HG02870 (cell line): Measurements from ENCODE around the gene HDAC10.

Experiments
- ATAC-seq: cut with Tn5 transposase; IDR thresholded peaks from one replicate; pipeline ENCODE4 v1.9.1; 2021; ENCODE audit warnings: mild to moderate bottlenecking, moderate library complexity; ENCODE audit not compliant: unreplicated experiment

Gene HDAC10

GRCh38 chr22:50250555-50251476 lies at the start of gene HDAC10:
HDAC10 (minus strand) TSS chr22:50251265; CDS start chr22:50251032, 233 bp downstream.
- ATAC-seq = peak; percentile 49

DNA sequence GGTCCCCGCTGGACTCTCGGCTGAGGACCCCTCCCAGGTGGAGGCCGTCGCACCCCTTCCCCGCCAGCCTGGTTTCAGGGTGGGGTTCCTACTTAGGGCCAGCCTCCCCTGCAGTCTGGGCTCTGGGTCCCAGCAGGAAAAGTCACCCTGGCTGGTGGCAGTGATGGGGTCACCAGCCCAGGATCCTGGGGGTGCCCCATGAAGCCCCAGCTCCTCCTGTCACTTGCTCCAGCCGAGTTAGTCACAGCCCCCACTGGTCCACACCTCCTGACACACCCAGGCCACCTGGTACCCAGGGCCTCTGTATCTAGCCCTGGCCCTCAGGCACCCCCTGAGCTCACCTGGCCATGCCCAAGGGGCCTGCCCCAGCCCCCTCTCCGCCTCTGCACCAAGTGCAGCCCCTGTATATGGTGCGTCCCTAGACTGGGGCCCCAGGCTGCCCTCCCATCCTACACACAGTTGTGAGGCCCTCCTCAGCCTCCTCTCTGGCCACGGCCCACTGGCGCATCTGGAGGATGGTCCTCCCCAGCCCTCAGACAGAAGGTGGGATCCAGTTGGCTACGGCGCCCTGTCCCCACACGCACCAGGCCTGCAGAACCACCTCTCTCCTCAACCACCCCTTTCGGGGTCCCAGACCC lies 49.7 kb upstream of the HDAC10 start:
- ATAC-seq = no peak

- ATAC-seq = no peak
These were observed 48.9 kb upstream of the HDAC10 start for GRCh38 chr22:50299785-50300619.

- no peak for ATAC-seq
These were observed 48.1 kb upstream of the HDAC10 start for GRCh38 chr22:50298937-50299784.

GRCh38 chr22:50298266-50298637 lies 47.2 kb upstream of the HDAC10 start:
- ATAC-seq = no peak

- no peak for ATAC-seq
These were observed 46.6 kb upstream of the HDAC10 start for GRCh38 chr22:50297510-50298265.

- no peak for ATAC-seq
These were observed 45.8 kb upstream of the HDAC10 start for GRCh38 chr22:50296658-50297490.

DNA sequence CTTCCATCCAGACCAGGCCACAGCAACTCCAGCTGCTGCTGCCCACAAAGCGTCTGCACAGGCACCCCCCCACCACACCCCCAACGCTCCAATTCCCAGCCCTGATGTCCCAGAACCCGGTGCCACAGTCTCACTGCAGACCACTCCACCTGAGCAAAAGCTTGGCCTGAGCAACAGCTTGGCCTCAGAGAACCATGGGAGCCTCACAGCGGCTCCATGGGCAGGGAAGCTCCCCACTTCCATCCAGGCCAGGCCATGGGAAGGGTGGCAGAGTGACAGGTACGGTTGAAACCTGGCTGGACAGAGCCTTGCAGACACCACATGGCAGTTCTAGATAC lies 43.2 kb upstream of the HDAC10 start:
- no peak for ATAC-seq

DNA sequence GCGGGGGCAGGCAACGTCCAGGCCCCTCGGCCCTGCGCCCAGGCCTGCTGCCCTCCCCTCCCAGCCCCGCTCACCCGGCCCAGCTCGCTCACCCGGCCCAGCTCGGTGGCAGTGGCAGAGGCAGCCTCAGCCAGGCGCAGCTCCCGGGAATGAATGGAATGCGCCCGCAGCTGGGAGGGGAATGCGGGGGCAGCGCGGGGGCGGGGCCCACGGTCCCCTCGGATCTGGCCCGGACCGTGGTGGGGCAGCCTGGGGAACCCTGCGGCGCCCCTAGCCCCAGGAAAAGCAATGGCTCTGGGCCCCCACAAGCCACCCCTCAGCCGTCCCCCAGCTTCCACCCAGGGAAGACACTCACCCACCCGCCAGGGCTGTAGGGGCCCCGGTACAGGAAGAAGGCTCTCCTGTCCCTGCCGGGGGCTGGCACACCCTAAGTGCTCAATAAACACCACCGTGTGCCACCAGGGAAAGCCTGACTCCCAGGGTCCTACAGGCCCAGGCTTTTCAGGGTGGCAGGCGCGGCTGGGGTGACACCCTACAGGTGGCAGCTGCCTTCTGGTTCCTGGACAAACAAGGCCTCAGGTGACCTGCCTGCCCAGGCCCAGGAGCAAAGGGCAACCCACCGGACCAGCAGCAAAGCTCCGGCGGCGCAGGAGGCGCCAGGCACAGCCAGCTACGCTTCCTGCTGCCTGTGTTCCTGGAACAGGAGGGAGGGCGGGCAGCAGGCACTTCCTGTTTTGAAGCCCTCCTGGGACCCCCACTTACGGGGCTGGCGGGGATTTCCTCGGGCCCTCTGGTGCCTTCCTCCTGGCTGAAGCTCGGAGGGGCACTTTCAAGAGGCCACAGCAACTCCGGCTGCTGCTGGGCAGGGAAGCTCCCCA lies 42.6 kb upstream of the HDAC10 start:
- no peak for ATAC-seq

DNA sequence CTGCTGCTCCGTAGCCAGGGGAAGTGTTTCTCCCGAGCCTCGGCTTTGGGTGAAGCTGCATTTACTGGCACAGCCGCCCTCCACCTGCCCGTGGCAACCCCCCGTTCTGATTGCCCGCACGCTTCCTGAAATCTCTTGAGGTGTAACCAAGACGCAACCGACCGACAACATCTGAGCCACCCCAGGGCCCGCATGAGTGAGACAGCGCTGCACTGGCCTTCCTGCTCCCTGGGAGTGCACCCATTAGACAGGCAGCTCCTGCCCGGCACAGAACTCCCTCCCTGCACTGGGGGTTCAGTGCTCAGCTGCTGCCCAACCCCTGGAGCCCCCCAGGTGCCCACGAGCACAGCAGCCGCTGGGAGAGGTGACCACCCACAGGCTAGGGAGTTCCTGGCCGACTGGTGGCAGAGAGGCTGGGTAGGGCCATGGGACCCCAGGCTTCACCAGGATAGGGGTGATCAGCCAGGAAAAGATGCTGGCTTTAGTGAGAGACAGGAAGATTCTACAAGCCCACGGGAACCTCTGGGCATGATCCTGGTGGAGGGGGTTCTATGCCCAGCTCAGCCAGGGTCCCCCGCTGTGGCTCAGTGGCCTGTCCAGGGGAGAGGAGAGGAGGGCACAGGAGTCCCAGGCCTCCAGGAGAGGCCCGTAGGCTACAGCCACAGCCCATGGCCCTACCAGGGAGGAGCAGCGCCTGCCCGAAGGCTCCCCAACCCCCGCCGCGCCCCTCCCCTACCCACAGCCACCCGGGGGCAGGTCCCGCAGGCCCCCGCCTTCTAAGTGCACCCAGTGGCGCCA lies 41.8 kb upstream of the HDAC10 start:
- ATAC-seq = no peak

DNA sequence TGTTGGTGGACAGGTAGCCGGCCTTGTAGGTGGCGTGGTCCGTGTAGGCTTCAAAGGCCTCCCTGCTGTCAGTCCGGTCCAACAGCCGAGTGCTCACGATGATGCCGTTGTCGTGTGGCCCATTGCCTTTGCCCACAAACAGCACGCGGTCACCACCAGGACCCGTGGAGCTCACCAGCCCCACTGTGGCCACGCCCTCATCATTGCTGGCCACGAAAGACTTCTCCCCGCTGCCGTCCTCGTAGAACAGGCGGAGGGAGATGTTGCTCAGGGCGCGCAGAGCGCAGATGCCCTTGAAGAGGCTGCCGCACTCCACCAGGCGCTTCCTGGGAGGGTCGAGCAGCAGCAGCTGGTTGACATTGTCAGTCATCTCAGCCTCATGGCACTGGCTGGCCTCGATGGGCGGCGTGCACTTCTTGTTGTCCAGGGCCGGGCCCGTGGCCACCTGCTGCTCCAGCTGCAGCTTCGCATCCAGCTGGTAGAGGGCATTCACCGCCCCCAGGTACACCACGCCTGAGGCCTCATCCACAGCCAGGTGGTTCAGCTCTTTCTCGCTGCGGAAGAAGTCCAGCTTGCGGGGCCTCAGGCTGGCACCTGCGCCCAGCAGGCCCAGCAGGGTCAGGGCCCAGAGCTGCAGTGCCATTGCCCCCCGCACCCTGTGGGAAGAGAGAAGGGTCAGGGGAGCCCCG lies 39.0 kb upstream of the HDAC10 start:
- no peak for ATAC-seq

- ATAC-seq = no peak
These were observed 38.3 kb upstream of the HDAC10 start for GRCh38 chr22:50289151-50289941.

DNA sequence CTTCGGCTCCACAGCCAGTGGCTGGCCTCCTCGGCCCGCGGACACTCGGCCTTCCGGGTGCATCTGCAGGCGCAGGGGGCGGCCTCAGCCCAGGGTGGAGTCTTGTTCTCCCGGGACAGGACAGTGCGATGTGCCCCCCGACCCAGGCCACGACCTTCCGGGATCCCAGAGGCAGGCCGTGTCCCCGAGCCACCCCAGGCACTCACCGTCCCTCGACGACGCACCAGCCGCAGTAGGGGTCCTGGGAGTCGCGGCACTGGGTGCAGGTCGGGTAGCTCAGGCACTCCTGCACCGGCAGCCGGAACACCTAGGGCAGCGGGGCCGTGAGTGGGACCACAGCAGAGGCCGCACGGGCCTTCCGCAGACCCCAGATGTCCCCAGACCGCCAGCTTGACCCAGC lies 36.7 kb upstream of the HDAC10 start:
- no peak for ATAC-seq

GRCh38 chr22:50286701-50287318 lies 35.7 kb upstream of the HDAC10 start:
- no peak for ATAC-seq

GRCh38 chr22:50286275-50286674 lies 35.2 kb upstream of the HDAC10 start:
- ATAC-seq = no peak
